ENCODE results near the gene KNDC1. TPM values are rescaled to one million over a fixed set of nuclear protein-coding genes. Genes with fewer than 3 reads are reported as not detected.

The KNDC1 gene
- total RNA-seq, 1 donor from 2014 or later = 0.06 TPM

DNA sequence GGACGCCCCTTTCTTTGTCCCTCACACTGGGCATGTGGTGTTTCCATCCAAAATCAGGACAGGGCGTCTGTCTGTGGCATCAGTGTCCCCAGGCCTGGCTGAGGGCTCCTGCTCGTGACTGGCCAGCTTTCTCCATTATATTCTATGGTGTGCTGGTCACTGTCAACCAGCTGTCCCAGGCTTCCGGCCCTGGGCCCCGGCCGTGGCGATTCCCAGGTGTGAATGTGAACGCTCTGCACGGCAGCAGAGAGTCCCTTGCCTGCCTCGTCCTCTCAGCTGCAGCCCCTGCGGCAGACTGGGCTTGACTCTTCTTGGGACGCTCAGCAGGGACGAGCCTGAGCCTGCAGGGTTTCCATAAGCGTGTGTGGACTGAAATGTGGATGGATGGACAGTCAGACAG is 64.1 kb downstream of the KNDC1 start:
- TF ChIP-seq, protein P1, sequence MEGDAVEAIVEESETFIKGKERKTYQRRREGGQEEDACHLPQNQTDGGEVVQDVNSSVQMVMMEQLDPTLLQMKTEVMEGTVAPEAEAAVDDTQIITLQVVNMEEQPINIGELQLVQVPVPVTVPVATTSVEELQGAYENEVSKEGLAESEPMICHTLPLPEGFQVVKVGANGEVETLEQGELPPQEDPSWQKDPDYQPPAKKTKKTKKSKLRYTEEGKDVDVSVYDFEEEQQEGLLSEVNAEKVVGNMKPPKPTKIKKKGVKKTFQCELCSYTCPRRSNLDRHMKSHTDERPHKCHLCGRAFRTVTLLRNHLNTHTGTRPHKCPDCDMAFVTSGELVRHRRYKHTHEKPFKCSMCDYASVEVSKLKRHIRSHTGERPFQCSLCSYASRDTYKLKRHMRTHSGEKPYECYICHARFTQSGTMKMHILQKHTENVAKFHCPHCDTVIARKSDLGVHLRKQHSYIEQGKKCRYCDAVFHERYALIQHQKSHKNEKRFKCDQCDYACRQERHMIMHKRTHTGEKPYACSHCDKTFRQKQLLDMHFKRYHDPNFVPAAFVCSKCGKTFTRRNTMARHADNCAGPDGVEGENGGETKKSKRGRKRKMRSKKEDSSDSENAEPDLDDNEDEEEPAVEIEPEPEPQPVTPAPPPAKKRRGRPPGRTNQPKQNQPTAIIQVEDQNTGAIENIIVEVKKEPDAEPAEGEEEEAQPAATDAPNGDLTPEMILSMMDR (conservative IDR thresholded peaks at IDR 0.05; ENCODE audit: low read depth, low read length) = no peak
- DNase-seq (ENCODE audit: low read depth) = no peak

DNA sequence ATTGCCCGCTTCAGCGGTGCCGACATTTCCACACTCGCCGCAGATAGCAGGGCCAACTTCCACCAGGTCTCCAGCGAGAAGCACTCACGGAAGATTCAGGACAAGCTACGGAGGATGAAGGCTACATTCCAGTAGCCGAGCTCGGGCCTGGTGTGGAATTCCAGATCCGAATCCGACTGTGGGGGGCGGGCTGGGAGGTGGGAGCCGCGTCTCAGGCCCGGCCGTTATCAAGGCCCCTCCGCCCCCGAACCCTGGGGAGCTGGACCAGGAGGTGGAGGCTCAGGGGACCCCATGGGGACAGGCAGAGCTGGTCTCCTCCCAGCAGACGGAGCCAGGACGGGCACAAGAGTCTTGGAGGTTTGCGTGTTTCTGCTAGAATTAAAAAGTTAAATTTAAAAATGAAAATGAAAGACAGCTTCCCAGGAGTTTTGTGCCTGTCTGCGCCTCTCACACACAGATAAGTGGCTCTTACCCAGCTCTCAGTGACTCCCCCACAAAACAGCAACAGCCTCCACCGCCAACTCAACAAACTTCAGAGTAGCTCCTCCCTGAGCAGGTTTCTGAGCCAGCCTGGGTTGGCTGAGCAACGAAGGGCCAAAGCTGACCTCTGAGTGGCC is 64.8 kb downstream of the KNDC1 start:
- no peak for DNase-seq (ENCODE audit: low read depth)
- TF ChIP-seq, protein P1 (conservative IDR thresholded peaks at IDR 0.05; ENCODE audit: low read depth, low read length) = no peak
- peak overlapping the region; percentile 31 for H3K4me3 ChIP-seq (ENCODE audit: low read depth, low read length)

More for the DNA sequence above, 64.1 kb downstream of the KNDC1 start:
- no peak overlapping the region for H3K4me3 ChIP-seq (ENCODE audit: low read depth, low read length)

DNA sequence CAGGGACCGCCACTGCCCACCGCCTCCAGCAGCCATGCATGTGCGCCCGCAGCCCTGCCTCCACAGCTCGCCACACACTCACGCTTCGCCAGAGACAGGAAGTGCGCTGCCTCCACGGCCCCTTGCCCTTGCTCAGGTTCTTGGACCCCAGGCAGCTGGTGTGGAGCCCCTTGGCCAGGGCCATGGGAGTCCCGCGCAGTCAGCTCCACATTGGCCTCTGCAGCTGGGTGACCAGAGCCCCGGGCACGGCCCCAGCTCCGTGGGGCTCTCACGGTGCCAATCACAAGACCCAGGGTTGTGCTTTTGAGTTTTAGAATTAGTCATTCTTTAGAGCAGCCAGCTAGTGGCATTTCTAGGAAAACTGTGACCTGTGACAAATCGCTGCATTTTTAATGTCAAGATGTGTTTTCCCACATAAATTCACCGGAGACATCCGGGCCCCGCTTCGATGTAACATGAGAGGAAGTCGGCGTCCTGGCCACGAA is 65.7 kb downstream of the KNDC1 start:
- DNase-seq (ENCODE audit: low read depth) = no peak
- TF ChIP-seq, protein P1 (conservative IDR thresholded peaks at IDR 0.05; ENCODE audit: low read depth, low read length) = no peak
- H3K4me3 ChIP-seq (ENCODE audit: low read depth, low read length) = peak overlapping the region; percentile 31

DNA sequence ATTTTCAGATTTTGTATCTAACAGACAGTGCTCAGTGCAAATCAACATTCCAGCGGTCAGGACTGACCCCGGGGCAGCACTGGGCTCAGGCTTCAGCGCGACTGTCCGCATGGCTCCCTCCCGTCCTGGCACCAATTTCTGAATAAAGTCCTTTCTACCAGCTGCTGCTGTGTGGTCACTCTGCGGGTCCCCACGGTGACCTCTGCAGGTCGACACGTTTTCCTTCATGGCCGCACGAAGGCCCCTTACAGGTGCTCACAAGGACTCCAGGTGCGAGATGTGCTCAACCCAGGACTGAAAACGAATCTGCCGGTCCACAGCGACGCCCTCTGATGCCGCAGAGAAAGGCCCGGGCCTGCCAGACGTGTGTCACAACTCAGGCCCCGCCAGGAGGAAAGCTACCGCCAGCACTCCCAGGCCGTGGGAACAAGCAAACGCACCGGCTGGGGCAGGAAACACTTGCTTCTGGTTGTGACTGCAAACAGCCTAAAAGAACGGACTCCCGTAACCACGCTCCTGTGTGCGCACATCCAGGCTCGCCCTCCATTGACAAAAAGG is 66.3 kb downstream of the KNDC1 start:
- no peak for DNase-seq (ENCODE audit: low read depth)
- TF ChIP-seq, protein P1 (conservative IDR thresholded peaks at IDR 0.05; ENCODE audit: low read depth, low read length) = peak; percentile 19
- no peak overlapping the region for H3K4me3 ChIP-seq (ENCODE audit: low read depth, low read length)

DNA sequence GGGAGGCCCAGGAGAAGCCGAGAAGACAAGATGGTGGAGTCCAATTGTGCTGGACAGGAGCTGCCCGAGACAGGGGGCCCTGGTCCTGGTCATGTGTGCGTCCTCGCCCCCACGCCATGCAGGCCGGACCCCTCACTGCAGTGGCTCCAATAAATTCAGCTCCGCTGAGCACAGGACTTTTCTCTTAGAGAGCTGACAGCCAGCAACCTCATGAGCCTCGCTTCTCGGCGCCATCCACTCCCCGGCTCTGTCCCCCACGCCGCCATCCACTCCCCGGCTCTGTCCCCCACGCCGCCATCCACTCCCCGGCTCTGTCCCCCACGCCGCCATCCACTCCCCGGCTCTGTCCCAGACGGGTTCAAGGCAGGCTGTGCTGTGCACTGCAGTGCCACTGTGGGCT is 67.2 kb downstream of the KNDC1 start:
- no peak overlapping the region for H3K4me3 ChIP-seq (ENCODE audit: low read depth, low read length)
- TF ChIP-seq, protein P1 (conservative IDR thresholded peaks at IDR 0.05; ENCODE audit: low read depth, low read length) = no peak
- DNase-seq (ENCODE audit: low read depth) = no peak

DNA sequence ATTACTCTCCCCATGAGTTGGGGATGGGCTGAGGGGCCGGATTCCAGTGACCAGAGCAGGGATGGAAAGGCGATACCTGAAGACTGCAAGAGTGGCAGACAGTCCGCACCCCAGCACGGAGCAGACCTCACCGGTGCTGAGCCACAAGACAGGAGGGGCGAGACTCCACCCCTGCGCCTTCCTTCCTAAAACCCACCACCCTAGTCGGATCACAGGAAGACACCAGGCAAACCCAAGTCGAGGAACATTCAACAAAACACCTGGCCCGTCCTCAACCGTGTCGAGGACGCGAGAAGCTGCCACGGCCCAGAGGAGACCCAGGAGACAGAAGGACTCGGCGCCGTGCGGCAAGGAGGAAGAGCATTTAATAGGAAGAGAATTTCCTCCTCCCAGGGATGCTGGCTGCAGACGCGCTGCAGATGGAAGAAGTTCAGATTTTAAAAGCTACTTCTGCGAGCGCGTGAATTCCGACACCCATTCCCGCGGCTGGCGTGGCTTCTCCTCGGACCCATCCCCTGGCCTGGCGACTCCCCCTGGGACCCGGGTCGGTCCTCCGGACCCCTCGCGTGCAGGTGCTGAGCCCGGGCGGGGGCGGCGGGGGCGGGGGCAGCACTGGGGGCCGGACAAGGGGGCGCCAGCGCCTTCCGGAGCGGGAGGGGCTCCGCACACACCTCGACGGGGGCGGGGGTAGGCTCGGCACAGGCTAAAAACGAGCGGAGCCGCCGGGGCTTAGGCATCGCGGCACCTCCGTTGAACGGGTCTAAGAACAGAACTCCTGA is 69.4 kb downstream of the KNDC1 start:
- H3K4me3 ChIP-seq (ENCODE audit: low read depth, low read length) = no peak overlapping the region
- TF ChIP-seq, protein P1 (conservative IDR thresholded peaks at IDR 0.05; ENCODE audit: low read depth, low read length) = no peak
- no peak for DNase-seq (ENCODE audit: low read depth)

All from epithelial cell of proximal tubule (primary cell).